Measurements from ENCODE around the gene SYN1. TPM values are rescaled to one million over a fixed set of nuclear protein-coding genes. Genes with fewer than 3 reads are reported as not detected.

Gene SYN1
- total and polyA plus RNA-seq, 8 donors, result 0.45 to 1.7 (median 1.5) TPM; not detected in 5

DNA sequence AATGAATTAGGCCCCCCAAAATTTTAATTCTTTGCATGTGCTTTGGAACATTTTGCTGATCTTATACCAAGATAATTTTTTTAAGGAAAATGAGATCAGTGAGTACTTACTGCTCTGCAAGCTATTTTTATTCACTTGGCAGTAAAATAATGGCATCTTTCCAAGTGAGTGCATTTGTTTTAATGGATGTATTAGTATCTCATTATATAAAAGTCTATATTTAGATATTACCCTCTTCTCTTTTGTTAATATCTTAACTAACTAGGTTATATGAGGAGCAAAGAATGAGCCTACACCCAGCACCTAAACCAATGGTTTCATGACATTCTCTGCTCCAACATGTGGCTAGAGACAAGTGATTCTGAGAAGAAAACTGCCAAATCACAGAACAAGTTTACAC lies 79.8 kb downstream of the SYN1 start:
- Histone ChIP-seq H3K27ac (peak overlapping the region in 3 of 5 donors; percentile 3 to 80 (median 69)), H3K9me3 (peaks cover 0 to 11% (median 0%) of the 10 kb centered on the region in 4 donors), H3K4me3 (no peak overlapping the region), H3K27me3 (no peaks in the 10 kb centered on the region), H3K36me3 (no peaks in the 10 kb centered on the region), H3K4me1 (peaks cover 0 to 4% (median 0%) of the 10 kb centered on the region in 4 donors)
- TF ChIP-seq POLR2AphosphoS5 (IDR thresholded peaks at IDR 0.05), result no peak
- intact Hi-C loops (cut with DNase I; ENCODE audit: low total_unique reads), result no loop called here
- peak in 1 of 2 donors; percentile 50 for DNase-seq

DNA sequence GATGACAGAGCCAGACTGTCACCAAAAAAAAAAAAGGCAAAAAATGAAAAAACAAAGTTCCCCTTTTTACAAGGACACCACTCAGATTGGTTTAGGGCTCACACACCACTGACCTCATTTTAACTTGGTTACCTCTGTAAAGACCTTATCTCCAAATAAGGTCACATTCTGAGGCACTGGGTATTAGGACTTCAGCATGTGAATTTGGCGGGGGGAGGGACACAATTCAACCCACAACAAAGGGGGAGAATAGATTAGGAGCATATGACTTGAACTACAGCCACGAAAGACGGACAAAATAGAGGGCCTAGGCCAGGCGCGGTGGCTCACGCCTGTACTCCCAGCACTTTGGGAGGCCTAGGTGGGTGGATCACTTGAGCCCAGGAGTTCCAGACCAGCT lies 89.6 kb downstream of the SYN1 start:
- TF ChIP-seq EP300 (IDR thresholded peaks at IDR 0.05), result no peak
- TF ChIP-seq POLR2A (IDR thresholded peaks at IDR 0.05), result no peak
- no peak for TF ChIP-seq POLR2AphosphoS5 (IDR thresholded peaks at IDR 0.05)
- TF ChIP-seq, protein P1, sequence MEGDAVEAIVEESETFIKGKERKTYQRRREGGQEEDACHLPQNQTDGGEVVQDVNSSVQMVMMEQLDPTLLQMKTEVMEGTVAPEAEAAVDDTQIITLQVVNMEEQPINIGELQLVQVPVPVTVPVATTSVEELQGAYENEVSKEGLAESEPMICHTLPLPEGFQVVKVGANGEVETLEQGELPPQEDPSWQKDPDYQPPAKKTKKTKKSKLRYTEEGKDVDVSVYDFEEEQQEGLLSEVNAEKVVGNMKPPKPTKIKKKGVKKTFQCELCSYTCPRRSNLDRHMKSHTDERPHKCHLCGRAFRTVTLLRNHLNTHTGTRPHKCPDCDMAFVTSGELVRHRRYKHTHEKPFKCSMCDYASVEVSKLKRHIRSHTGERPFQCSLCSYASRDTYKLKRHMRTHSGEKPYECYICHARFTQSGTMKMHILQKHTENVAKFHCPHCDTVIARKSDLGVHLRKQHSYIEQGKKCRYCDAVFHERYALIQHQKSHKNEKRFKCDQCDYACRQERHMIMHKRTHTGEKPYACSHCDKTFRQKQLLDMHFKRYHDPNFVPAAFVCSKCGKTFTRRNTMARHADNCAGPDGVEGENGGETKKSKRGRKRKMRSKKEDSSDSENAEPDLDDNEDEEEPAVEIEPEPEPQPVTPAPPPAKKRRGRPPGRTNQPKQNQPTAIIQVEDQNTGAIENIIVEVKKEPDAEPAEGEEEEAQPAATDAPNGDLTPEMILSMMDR (IDR thresholded peaks at IDR 0.05), result no peak
- Histone ChIP-seq H3K4me3 (no peak overlapping the region), H3K36me3 (no peaks in the 10 kb centered on the region), H3K27ac (no peak overlapping the region), H3K9me3 (no peaks in the 10 kb centered on the region), H3K27me3 (no peaks in the 10 kb centered on the region), H3K4me1 (no peaks in the 10 kb centered on the region)
- intact Hi-C loops (cut with DNase I; ENCODE audit: low total_unique reads), result no loop called here
- 81 to 95% (median 84%) methylated on average over 6 of the region's 6 CpGs for WGBS, 5 donors
- no peak for DNase-seq

DNA sequence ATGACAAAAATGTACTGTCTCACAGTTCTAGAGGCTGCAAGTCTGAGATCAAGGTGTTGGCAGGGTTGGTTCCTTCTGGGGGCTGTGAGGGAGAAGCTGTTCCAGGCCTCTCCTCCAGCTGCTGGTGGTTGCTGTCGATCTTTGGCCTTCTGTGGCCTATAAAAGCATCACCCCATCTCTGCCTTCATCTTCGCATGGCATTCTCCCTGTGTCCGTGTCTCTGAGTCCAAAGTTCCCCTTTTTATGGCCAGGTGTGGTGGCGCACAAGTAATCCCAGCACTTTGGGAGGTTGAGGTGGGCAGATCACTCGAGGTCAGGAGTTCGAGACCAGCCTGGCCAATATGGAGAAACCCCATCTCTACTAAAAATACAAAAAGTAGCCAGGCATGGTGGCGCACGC lies 90.1 kb downstream of the SYN1 start:
- Histone ChIP-seq H3K36me3 (no peaks in the 10 kb centered on the region), H3K9me3 (no peaks in the 10 kb centered on the region), H3K27me3 (no peaks in the 10 kb centered on the region), H3K4me3 (no peak overlapping the region), H3K27ac (no peak overlapping the region), H3K4me1 (no peaks in the 10 kb centered on the region)
- TF ChIP-seq, protein P1 (IDR thresholded peaks at IDR 0.05), result no peak
- TF ChIP-seq POLR2AphosphoS5 (IDR thresholded peaks at IDR 0.05) (no peak), POLR2A (IDR thresholded peaks at IDR 0.05) (no peak), EP300 (IDR thresholded peaks at IDR 0.05) (no peak)
- WGBS, 5 donors, result 82 to 92% (median 86%) methylated on average over 5 to 8 of the region's 8 CpGs
- intact Hi-C loops (cut with DNase I; ENCODE audit: low total_unique reads), result loop anchor here (10.0 kb wide), 1 partner anchor 335 kb away; the partner anchor contains the start of gene UBA1
- DNase-seq, result no peak

DNA sequence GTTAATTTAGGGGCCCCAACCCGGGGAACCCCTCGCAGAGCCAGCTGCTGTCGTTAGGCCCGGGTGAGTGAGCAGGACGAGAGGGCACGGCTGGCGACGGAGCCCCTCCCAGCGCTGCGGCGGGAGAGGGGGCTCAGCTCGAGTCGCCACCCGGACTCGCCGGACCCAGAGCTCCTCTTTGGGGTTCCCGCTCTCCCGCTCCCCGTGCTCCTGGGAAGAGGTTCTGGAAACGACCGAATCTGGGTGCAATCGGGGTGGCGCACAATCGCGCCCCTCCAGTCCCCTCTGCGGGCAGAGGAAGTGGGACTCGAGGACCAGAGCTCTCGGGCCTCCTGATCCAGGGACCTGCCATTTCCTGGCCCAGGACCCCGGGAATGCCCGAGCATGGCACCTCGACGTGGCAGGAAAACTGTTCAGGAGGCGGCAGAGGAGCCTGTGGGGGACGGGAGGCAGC lies 95.9 kb downstream of the SYN1 start:
- Histone ChIP-seq H3K36me3 (no peaks in the 10 kb centered on the region), H3K4me3 (peak overlapping the region; percentile 50 to 60 (median 56)), H3K4me1 (peaks cover 0 to 5% (median 2%) of the 10 kb centered on the region in 4 donors), H3K9me3 (peaks cover 0 to 18% (median 8%) of the 10 kb centered on the region in 4 donors), H3K27ac (peak overlapping the region in 2 of 5 donors; percentile 46 to 49), H3K27me3 (no peaks in the 10 kb centered on the region)
- WGBS, 5 donors, result 0 to 34% (median 15%) methylated on average over 7 to 34 of the region's 34 CpGs
- DNase-seq, result no peak
- TF ChIP-seq EP300 (IDR thresholded peaks at IDR 0.05) (no peak), POLR2AphosphoS5 (IDR thresholded peaks at IDR 0.05) (no peak), POLR2A (IDR thresholded peaks at IDR 0.05) (no peak)
- TF ChIP-seq, protein P1 (IDR thresholded peaks at IDR 0.05), result no peak
- intact Hi-C loops (cut with DNase I; ENCODE audit: low total_unique reads), result loop anchor here (10.0 kb wide), 1 partner anchor 329 kb away; the partner anchor contains the start of gene UBA1

DNA sequence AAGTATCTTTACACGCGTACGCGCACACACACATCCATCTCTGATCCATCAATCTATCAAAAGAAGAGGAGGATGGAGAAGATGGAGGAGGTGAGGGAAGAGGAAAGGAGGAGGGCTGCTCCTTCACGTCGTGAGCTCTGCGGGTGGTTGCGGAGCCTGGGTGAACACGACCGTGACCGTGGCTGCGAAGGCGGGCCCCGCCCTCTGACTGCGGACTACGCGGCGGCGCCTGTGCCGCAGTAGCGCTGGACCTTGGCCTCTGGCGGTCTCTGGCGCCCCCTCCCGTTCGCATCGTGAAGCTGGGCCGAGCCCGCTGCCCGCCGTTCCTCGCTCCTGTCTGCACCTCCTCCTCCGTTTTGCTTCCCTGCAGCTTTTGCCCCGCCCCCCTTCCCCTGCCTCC lies 96.4 kb downstream of the SYN1 start:
- no peak for TF ChIP-seq EP300 (IDR thresholded peaks at IDR 0.05)
- TF ChIP-seq, protein P1 (IDR thresholded peaks at IDR 0.05), result peak in 5 of 7 experiments; percentile 41 to 78 (median 65)
- TF ChIP-seq POLR2A (IDR thresholded peaks at IDR 0.05), result no peak
- peak in 1 of 3 donors; percentile 67 for TF ChIP-seq POLR2AphosphoS5 (IDR thresholded peaks at IDR 0.05)
- Histone ChIP-seq H3K27me3 (no peaks in the 10 kb centered on the region), H3K36me3 (no peaks in the 10 kb centered on the region), H3K9me3 (peaks cover 0 to 18% (median 8%) of the 10 kb centered on the region in 4 donors), H3K27ac (peak overlapping the region in 2 of 5 donors; percentile 46 to 49), H3K4me3 (peak overlapping the region; percentile 50 to 60 (median 56)), H3K4me1 (peaks cover 0 to 5% (median 2%) of the 10 kb centered on the region in 4 donors)
- DNase-seq, result peak; percentile 86 to 94
- intact Hi-C loops (cut with DNase I; ENCODE audit: low total_unique reads), result loop anchor here (10.0 kb wide), 1 partner anchor 328 kb away; the partner anchor contains the start of gene UBA1
- WGBS, 5 donors, result 2 to 22% (median 15%) methylated on average over 5 to 33 of the region's 33 CpGs
